Bone marrow (tissue), 2 donors: Measurements from ENCODE around the gene JAKMIP3.

Experiments used
- DNase-seq, 2 donors: peaks; one replicate each; lab custom pipeline; 2025; lab: John Stamatoyannopoulos, UW

JAKMIP3 gene

GRCh38 chr10:132043861-132044695, 21.7 kb upstream of the JAKMIP3 start:
- no peak for DNase-seq

DNA sequence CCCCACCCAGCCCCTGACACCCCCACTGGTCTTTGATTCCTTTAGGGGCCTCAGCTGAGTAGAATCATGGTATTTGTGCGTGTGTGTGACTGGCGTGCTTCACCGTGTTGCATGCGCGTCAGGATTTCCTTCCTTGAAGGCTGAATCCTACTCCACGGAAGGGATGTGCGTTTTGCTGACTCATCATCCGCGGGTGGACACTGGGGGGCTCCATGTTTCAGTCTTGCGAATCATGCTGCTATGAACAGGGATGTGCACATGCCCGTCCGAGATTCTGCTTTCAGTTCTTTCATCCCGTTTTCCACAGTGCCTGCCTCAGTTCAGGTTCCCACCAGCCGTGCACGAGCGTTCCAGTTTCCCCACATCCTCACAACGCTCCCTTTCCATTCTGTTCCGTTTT, 20.9 kb upstream of the JAKMIP3 start:
- no peak for DNase-seq

GRCh38 chr10:132045324-132045723, 20.4 kb upstream of the JAKMIP3 start:
- DNase-seq: no peak

DNA sequence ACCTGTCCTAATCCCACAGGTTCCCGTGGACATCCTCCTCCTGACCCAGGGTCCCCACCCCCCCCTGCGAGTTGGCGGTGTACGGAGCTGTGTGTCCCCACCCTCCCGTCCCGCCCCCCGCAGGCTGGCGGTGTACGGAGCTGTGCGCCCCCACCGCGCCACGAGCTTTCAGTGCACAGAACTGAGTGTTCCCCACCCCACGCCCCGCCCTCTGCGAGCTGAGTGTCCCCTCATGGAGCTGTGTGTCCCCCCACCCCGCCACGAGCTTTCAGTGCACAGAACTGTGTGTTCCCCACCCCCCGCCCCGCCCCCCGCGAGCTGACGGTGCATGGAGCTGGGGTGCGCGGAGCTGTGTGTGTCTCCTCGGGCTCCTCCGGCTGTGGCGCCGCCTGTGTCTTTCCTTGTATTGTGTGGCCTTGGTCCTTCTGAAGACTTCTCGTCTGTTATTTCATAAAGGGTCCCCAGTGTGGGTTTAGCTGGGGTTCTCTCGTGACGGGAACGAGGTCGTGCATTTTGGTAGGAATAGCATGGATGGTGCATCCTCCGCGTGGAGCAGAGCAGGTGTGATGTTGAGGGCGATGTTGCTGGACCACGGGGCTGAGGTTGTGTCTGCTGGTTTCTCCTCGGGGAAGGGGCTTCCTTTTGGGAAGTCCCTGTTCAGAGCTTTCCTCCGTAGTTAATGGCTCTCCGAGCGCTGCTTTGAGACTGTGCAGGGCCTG, 18.0 kb upstream of the JAKMIP3 start:
- no peak for DNase-seq

DNA sequence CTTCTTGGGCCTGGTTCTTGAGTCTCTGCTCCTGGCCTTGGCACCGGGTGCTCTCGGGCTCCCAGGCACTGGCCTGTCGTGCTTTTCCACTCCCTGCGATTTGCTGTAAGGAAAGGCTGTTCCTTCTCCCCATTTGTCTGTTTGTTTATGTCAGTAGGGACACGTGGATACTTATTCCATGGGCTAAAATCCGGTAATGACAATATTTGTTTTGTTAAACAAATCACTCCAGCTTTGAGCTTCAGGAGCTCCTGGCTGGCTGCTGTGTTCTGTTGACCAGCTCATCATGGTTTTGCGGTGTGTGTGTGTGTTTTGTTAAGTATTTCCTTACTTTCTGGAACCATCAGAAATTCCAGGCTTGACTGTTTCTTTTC, 17.5 kb upstream of the JAKMIP3 start:
- no peak for DNase-seq

- no peak for DNase-seq
Measured at GRCh38 chr10:132050191-132050590, 15.6 kb upstream of the JAKMIP3 start.

DNA sequence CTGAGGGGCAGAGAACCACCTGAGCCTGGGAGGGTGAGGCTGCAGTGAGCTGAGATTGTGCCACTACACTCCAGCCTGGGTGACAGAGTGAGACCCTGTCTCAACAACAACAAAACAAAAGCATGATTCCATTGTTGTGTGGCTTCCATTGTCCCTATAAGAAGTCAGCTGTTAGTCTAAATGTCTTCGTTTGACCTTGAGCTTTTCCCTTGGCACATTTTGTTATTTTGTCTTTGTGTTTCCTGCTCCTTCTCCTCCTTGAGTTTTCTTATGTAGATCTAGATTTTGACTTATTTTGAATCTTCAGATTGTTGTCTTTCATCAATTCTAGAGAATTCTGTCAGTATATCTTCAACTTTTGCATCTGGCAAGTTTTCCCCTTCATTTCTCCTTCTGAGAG, 13.6 kb upstream of the JAKMIP3 start:
- DNase-seq: no peak

DNA sequence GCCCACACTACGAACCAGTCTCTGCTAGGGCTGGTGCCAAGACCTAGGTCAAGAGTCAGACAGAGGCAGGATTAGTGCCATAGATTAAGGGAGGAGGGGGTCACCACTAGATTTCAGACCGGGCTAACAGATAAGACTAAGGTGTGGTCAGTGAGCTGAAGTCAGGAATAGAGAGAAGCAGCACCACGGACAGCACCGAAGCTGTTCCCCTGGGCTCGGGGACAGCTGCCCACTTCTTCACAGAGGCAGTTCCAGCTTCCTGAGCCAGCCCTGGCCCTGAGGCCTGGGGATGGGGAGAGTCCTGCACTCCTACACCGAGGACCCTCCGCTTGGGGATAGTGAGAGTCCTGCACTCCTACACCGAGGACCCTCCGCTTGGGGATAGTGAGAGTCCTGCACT, 11.2 kb upstream of the JAKMIP3 start:
- no peak for DNase-seq

- no peak for DNase-seq
Measured at GRCh38 chr10:132055616-132056015, 10.1 kb upstream of the JAKMIP3 start.

GRCh38 chr10:132056663-132057062, 9.1 kb upstream of the JAKMIP3 start:
- DNase-seq: no peak

DNA sequence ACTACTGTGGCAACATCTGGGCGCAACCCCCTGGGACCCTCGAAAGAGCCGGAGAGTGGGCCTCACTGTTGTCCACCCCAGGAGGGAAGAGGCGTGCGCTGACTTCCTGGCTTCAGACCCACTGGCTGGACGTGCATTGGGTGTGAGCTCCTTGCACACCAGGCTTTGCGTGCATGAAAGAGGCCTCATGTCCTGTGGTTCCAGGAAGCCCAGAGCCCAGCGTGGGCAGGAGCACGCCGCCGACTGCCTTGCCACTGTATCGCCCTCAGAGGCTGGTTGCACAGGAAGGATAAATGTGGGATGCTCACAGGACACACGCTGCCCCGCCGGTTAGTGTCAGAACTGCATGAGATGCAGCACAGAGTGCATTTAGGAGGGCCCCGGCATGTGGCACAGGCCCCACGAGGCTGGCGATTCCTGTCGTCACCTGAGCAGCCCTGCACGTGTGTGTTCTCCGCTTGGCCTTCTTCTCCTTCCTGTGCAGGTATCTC, 8.5 kb upstream of the JAKMIP3 start:
- no peak for DNase-seq

GRCh38 chr10:132058111-132058745, 7.5 kb upstream of the JAKMIP3 start:
- DNase-seq: no peak

DNA sequence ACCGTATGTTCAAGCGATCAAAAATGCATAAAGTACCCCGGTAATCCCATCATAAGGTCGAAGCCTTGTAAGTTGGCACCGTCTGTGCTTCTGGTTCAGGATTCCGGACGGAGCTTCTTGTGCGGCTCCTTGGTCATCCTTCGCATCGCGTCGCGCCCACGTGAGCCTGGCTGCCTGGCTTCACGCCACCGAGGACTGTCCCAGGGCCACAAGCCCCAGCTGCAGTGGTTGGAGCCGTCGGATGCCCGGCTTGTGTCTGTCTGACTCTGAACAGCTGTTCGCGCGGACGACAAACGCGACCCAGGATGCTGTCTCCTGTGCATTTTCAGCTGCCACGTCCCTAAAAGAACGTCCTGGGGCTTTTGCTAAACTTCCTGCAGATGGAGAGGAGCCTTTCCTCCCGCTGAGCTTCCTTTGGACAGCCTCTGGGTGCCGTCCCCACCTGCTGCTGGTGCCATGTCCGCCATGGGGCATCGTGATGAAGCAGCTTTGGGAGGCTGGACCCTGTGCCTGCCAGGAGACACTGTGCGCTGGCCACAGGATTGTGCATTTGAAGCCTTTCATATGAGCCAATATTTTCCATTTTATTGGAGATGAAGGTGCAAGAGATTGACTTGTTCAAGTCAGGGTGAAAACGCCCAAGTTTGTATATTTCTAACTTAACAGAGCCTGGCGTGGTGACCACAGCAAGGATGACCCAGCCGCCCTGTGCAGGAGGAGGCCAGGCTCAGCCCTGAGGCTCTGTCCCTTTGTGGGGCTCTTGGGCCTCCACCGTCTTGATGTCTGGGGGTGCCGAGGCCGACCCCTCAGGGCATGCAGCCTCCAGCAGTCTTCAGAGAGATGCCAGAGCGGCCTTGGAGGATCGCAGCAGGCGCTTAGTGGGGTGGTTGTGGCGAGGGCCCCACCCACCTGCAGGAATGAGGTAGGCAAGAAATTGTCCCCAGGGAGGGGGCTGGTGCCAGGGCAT, 6.7 kb upstream of the JAKMIP3 start:
- DNase-seq: no peak

DNA sequence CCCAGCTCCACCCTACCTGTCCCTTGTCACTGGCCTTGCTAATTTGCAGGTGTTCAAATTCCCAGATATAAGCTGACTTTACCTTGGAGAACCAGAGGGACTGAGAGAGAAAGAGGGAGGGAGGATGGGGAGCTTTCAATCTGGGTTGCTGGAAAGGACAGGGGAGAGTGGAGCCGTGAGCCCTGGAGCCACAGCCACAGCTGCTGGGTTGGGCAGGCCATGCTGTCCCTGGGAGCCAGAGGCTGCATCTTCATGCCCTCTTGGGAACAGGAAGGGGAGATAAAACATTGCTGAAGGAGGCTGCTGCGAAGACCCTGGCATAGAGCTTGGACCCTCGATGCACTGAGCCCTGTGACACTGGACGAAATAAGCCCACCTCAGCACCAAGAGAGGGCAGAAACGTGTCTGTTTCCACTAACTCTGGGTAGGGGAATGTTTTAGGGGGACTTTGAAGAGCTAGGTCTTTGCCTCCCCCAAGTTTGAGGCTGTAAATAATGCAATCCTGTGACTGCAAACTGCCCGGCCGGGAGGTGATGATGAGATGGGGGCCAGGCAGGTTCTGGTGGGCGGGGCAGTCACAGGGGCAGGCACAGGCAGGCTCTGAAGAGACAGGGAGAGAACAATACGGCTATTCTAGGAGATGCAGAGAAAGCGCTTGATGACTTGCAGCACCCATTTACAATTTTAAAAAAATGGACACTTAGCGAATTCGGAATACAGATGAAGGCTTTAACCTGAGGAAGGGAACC, 5.8 kb upstream of the JAKMIP3 start:
- no peak for DNase-seq

GRCh38 chr10:132061030-132061429, 4.7 kb upstream of the JAKMIP3 start:
- no peak for DNase-seq

GRCh38 chr10:132061465-132061864, 4.3 kb upstream of the JAKMIP3 start:
- DNase-seq: no peak

- no peak for DNase-seq
Measured at GRCh38 chr10:132062116-132062515, 3.6 kb upstream of the JAKMIP3 start.

DNA sequence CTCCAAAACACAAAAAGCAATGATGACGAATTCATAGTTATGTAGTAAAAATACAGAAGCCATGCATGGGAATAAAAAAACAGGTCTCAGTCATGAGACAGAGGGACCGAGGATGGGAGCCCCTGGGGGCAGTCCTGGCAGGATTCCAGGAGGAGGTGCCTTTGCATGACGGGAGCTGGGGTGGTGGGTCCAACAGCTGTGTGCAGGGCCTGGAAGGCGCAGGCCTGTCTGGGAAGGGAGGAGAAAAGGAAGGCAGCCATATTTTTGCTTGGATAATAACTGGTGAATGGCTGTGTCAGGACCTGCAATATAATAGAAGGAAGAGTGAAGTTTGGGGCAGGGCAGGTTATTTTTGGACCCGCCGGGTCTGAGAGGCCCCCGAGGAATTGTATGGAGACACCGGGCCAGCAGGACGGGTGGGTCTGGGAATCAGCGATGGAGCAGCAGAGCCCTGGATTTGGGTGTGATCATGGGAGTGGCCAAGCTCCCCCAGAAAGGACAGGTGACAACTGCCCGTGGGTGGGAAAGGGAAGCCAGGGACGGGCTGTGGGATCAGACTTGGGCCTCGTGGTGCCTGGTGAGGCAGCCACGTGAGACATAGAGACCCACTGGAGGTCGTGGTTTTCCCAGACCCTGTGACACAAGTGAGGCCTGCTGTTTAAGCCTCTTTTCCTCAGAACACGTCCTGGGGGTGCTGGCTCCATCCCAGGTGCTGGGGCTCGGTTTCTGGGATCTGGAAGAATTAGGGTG, 2.9 kb upstream of the JAKMIP3 start:
- no peak for DNase-seq

DNA sequence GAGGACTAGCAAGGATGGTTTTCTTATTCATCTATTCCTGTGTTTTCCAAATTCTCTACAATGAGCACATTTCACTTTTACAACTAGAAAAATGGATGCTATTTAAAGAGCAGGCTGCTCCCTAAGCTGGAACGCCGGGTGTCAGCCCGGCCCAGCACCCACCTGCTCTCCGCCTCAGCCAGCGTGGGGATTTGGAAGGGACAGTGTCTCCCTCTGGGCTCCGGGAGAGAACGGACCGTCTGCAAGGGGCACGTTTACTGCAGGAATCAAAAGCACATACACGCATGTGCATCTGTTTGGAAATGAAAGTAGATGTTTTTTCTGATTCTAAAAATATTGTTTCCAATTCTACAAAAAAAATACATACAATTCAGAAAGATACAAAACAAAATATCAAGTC, 2.3 kb upstream of the JAKMIP3 start:
- DNase-seq: no peak

GRCh38 chr10:132064082-132064755, 1.5 kb upstream of the JAKMIP3 start:
- DNase-seq: no peak
